ENCODE data around the gene CAPN7.

The CAPN7 gene

DNA sequence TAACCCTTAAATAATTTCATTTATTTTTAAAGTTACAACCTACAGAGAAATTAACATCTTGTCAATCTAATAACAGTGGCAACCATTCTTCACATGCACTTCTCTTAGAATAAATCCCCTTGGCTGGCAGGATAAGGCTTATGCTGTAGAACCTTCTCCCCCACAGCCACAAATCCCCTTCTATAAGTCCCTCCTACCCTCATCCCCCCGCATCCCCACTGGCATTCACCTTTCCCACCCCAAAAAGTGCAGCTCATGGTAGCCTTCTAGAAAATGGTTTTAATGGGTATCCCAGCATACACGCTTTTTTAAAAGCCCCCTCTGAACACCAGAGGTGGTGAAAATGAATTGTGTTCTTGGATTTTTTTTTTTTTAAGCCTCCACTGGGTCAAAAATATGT is 49.2 kb downstream of the CAPN7 start:
- no peak for DNase-seq

- no peak for DNase-seq
Measured at GRCh38 chr3:15256861-15257341, 50.9 kb downstream of the CAPN7 start.

GRCh38 chr3:15258720-15259119 is 52.7 kb downstream of the CAPN7 start:
- no peak for DNase-seq

DNA sequence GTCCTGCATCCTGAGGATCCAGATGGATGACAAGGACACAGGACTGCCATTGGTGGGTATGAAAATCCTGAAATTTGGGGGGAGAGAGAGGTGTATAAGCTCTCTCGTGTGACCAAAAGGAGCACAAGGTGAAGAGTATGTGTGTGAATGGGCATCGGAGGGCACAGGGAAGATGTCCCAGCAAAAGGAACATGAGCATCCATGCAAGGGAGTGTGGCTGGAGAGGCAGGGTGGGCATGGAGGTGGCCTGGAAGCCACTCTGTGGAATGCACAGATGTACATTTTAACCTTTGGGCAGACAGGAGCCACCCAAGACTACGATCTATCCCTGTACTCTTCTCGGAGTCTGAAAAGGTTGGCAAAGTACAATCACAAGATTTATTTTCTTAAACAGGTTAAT is 54.5 kb downstream of the CAPN7 start:
- no peak for DNase-seq

DNA sequence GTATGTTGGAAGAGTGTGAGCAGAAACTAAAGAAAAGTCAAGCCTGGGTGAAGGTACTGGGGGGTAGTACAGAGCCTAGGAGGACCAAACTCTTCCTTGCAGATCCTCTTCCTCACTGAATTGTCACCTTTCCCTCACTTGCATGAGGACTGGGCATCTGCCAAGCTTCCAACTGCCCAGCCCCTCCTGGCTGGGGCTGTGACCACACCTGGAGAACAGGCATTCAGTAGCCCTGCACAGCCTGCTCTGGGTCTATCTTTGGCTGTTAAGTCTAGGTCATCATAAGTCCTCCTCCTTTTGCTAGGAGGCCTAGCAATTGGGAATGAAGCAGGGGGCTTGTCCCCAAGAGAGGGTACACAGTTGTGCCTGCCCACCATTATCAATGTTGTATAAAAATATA is 55.2 kb downstream of the CAPN7 start:
- DNase-seq, result no peak

DNA sequence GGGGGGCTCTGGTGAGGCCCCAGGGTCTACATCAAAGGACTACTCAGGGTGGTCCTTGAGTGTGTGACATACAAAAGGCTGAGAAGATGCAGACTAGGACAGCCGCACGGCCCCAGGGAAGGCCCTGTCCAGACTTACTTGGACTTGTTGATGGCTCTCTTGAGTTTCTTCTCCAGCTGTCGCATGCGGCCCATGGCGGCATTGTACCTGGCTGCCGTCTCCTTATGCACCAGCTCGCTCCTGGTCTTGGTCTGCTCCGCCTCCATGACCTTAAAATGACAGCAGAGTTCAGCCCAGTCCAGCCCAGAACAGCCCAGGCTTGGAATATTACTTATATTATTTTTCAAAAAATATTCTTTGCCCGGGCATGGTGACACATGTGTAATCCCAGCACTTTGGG is 56.0 kb downstream of the CAPN7 start:
- no peak for DNase-seq

DNA sequence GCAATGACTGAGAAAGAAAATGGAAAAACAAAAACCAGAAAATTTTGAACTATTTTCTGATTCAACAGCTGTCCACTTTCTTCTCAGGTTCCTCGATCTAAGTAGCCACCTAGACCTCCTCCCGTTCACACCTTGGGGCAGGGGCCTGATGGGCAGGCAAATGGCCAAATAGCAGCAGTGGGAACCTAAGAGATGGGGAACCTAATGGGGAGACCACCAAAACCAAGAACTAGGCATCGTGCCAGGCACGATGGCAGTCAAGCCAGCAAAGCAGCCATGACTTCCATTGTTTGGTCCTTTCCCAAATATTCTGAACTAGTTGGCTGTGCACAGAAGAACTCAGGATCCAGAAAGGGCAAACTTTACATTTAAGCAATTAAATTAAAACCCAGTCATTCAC is 57.1 kb downstream of the CAPN7 start:
- no peak for DNase-seq

DNA sequence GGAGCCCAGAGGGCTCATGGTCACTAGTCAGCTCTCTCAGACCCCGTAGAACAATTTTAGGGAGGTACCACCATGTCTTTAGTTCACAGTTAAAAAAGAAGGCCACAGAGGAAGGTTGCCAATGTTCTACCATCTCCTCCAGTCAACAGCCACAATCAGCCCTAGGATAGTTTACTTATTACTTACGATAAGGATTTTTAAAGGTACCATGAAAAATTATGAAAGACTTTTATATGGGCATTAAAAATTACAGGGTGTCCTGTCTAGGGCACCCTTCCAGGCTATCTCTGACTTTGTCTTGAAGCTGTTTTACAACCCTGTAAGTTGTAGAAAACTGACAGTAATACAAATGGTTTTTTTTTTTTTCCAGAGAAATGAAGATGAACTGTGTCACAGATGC is 57.9 kb downstream of the CAPN7 start:
- no peak for DNase-seq

GRCh38 chr3:15264486-15264885 is 58.4 kb downstream of the CAPN7 start:
- no peak for DNase-seq

DNA sequence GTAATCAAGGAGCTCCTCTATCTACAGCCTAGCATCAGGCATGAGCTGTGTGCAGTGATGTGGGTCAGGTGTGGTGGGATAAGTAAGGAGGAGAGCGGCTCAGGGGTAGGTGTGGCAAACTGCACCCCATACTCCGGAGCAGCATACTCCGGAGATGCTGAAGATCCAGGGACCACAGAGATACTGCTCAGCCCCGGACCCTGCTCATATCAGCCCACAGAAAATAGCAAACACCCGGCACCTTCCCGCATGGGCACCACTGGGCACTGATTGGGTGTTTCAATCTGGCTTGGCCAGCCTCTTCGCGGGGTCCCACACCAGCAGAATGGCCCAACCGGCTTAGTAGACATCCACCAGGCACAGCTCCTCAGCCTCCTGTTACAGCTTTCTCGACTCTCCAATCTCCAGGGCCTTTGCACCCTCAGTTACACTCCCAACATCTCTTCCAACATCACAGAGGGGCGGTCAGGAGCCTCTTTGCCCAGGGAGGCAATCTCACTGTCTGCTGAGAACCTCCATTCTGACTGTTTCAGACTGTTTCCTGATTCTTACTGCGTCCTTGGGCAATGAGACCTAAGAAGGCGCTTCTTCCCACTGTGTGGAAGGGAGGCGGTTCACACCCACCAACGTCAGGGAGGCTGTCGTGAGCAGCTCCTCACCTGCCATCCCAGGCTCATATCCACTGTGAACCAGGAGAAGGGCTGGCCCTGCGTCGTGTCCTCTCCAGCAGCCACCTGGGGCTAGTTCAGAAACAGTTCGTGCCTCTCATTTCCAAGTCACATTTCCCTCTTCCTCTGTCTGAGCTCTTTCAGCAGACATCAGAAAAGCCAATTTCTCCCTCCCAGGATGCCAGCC is 59.8 kb downstream of the CAPN7 start:
- no peak for DNase-seq

DNA sequence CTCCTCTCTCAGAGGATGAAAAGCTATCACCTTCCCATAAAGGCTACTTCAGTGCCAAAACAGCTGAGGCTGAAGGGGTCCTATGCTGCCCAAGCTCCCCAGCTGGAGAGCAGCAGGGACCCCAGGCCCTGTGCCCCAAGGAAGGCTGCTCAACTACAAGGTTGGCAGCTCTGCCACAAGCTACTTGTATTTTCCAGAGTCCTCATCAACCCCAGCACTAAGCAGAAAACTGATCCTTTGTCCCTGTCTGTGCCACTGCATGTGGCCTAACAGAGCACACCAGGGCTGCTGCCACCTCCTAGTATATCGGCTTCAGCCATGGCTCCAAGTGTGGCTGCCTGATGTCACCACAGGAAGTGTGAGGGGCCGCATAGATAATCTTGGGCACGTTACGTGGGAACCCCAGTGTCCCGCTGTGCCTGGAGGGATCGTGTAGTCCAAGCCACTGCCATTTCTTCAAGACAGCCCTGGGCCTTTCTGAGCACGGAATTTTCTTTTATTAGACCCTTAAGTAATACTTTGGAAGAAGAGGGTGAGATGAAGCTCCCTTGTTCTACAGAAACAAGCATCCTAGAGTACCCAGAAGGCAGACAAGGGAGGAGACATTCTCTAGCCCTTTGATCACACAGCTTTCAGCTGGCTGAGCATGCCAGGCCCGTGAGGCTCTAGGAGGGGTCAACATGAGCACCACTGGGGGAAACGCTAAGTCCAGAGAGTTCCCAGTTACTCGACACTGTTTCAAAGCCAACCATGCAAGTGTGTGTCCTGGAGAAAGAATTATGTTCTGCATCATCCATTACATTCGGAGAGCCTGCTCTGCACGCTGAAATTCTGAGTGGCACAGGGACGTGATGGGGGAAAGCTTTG is 60.7 kb downstream of the CAPN7 start:
- no peak for DNase-seq

DNA sequence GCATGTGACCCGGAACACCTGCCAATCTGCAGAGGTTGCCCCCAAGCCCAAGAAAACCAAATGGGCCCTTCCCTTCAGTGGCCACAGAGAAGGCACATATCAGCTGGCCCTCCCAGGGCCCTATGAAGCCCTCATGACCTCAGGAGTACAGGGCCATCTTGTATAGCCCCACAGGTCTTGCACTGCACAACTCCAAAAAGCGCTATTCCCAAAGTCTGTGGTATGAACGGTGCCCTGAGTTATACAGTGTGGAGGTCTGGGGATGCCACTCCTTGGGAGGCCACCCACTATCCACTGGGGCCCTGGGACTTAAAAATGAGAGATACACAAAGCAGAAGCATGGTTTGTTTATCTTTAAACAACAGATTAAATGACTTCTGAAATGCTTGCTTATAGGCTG is 61.5 kb downstream of the CAPN7 start:
- DNase-seq, result no peak

DNA sequence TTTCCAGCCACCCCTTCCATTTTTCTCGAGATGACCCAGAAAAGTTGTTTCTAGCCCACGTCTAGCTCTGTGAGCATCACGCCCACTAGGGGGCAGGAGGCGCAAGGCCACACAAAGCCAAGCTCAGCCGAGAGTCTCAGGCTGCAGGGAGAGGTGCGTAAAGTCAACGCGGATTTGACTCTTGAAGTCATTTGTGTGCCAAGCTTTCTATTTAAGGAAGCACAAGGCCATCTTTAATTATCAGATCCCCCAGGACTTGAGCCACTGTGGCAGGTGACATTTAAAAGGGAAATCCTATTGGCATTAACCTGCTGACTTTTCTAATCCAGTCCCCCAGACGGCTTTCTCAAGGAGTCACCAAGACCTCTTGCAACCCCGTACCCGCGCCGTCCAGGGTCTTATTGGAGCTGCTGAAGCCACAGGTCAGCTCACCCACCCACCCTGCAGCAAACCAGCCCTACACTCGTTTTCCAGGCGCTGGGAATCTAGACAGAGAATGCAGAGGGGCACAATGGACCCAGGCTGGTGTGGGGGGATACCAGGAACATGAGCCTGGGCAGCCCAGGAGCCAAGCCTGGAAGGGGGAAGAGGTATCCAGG is 62.1 kb downstream of the CAPN7 start:
- DNase-seq, result peak; percentile 81 to 82

DNA sequence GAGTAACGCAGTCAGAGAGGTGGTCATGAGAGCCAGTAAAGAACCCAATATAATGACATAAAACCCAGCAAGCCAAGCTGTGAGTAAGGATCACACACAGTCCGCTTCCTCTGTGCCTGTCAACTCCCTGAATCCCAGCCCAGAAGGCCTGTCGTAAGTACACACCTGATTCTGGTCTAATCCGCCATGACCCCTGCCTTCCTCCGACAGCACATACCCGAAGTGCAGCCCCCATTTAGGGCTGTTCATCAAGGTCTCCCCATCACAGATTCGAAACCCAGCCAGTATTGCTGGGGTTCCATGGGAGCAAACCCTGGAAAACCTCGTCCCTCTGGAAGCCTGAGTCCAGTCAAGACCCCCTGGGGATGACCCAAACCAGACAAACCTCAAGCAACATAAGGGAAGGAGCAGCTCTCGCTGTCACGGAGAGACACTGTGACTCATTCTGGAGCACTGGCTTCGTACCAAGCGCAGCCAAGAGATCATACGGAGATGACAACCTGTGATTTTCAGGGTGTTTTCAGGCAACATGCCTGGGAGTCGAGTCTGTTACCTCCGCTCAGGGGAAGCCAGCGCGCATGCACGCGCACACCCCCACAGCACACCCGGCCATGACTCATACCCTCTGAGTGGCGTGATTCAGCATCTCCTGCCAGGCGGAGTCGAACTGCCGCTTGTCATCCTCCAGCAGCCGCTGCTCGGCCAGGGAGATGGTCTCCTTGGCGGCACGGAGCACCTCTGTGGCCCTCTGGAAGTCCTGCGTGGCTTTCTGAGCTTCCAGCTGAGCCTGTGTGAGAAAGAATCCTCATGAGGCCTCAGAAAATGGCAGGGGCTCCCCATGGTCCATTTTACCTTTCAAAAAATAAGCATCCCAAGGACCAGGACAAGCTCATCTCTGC is 63.3 kb downstream of the CAPN7 start:
- peak in 1 of 2 experiments; percentile 35 for DNase-seq

- DNase-seq, result peak in 1 of 2 experiments; percentile 5
Measured at GRCh38 chr3:15271030-15271429, 65.0 kb downstream of the CAPN7 start.

GRCh38 chr3:15271785-15272381 is 65.8 kb downstream of the CAPN7 start:
- no peak for DNase-seq

DNA sequence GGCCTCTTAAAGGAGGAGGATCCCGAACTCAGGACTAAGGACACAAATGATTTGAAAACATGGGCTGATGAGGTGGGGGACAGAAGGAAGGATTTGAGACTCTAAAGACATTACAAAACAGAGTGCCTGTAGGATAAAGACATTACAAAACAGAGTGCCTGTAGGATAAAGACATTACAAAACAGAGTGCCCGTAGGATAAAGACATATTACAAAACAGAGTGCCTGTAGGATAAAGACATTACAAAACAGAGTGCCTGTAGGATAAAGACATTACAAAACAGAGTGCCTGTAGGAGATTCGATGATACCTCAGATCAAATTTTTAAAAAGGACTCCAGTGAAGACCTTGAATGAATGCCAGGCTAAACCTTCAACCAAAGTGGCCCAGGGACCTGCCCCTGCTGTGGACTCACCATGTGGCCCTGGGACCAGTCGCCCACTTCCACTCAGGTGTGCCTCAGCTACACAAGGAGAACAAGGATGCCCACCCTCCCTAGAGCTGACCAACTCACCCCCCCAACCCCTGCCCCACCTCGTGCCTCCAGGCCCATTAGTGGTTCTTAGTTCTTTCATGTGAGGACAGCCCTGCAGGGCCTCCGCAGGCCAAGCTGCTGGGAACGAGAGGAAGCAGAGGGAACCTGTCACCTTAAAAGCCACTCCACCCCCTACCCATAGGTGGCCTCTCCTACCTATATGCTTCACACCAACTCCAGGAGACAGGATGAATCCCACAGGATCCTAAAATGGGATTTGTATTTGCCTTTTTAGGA is 66.6 kb downstream of the CAPN7 start:
- no peak for DNase-seq

- no peak for DNase-seq
Measured at GRCh38 chr3:15273227-15273626, 67.2 kb downstream of the CAPN7 start.

DNA sequence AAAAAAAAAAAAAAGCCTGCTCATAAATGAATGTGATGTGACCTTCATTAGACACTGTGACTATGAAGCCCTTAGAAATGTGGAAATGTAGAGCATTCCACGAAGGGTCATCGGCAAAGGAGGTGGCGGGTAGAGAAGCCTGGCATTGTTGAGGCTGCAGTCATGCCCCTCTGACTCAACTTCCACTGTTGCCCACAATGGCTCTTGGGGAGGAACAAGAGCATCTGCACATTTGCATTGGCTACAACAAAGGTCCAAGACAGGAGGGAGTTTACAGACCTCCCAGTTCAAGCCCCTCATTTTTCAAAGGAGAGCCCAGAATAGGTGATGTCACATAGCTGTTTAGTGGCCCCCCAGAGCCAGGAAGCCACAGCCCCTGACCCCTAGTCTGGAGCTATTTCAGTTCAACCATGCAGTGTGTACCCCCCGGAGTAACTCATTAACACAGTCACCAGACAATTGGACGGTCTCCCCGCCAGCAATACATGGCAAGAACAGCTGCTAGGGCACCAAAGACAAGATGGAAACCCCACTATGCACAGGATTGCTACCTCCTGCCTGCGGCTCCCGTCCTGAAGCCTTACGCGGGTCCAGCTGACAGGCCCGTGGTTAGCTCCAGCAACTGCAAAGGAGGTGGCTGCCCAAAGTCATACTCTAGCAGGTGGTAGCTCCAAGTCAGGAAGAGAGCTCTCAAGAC is 70.1 kb downstream of the CAPN7 start:
- no peak for DNase-seq

DNA sequence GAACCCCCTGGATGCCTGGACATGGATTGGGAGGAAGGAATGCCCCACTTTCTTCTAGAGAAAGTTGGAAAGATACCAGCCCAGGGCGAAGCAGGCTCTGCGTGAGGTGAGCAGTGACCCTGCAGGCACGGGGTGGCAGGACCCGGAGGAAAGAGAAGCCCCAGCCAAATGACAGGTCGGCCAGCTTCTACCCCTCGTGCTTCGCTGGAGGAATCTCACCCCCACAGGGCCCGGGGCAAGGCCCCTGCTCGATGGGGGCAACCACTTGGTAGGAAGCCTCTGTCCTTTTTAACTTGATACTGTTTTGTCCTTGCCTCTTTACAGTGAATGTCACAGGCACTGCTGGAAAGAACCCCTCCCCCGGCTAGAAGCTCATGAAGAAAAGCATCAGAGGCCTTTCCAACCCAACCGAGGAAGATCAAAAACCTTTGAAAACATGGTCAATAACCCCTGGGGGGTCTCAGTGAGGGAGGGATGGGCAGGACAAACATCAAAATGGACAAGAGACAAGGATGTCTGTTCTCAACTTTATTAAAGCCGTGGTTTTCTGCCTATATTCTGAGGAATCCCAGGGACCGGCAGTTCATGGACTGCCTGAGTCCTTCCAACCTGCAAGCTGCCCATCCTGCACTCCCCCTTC is 71.9 kb downstream of the CAPN7 start:
- DNase-seq, result no peak
